Hepatocyte (in vitro differentiated cells): ENCODE results near the gene ATOH8.

ENCODE experiments used
- EZH2phosphoT487 ChIP-seq: fragments of 200-600 bp; sonication (generic); IDR thresholded peaks from one replicate; pipeline ENCODE4 v1.6.1; 2018; ENCODE audit warnings: antibody characterized with exemption, mild to moderate bottlenecking, low read depth, moderate library complexity; ENCODE audit not compliant: unreplicated experiment, severe bottlenecking
- TF ChIP-seq, protein P1 (sequence below): fragments of 200-600 bp; sonication (generic); IDR thresholded peaks from 2 replicates; pipeline ENCODE4 v1.5.1; 2016; ENCODE audit warnings: antibody characterized with exemption, mild to moderate bottlenecking; ENCODE audit not compliant: poor library complexity

DNA sequence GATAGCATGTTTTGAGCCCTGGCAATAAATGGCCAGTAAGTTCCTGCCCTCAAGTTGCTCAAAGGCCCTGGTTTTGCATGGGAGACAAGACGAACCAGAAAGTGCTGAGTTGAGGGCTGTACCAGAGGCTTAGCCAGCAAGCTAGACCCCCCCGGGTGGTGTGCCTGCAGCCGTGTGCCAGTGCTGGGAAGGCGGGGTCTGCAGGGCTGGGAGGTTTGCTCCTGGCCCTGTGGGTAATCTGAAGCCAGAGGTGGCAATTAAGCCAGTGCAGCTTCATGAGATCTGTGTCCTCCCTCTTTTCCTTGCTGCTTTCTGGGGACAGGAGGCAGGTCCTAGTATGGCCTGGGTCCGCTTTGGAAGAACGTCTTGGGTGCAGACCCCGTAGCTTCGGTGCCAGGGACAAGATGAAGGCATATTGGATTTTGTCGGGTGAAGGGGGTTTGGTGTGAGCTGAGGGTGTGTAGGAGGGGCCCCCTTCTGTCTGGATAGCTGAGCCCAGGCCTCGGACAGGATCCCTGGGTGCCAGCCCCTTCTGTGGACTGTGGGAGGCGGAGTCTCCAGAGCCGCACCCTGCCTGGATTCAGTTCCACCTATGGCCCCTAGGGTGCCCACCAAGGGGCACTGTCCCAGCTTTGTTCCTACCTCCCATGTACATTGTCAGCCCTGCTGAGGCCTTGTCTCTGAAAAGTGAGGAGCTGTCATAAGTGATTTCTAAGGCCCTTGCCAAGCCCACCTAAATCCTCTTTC, 15.6 kb downstream of the ATOH8 start:
- TF ChIP-seq, protein P1, sequence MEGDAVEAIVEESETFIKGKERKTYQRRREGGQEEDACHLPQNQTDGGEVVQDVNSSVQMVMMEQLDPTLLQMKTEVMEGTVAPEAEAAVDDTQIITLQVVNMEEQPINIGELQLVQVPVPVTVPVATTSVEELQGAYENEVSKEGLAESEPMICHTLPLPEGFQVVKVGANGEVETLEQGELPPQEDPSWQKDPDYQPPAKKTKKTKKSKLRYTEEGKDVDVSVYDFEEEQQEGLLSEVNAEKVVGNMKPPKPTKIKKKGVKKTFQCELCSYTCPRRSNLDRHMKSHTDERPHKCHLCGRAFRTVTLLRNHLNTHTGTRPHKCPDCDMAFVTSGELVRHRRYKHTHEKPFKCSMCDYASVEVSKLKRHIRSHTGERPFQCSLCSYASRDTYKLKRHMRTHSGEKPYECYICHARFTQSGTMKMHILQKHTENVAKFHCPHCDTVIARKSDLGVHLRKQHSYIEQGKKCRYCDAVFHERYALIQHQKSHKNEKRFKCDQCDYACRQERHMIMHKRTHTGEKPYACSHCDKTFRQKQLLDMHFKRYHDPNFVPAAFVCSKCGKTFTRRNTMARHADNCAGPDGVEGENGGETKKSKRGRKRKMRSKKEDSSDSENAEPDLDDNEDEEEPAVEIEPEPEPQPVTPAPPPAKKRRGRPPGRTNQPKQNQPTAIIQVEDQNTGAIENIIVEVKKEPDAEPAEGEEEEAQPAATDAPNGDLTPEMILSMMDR = peak; percentile 14
- TF ChIP-seq EZH2phosphoT487 = no peak
